SHP77 treated with DMSO at 0.1 percent for 48 hours (cell line): ENCODE results near the gene LSM14A.
"Not testable (repeated sequence)": the region's sequence is repeated elsewhere in the genome, so short reads cannot be mapped to it uniquely, and the experiment has no call there.

ENCODE experiments used
- DNase-seq: peaks from one replicate; lab custom pipeline; 2025; lab: John Stamatoyannopoulos, UW

Gene LSM14A

DNA sequence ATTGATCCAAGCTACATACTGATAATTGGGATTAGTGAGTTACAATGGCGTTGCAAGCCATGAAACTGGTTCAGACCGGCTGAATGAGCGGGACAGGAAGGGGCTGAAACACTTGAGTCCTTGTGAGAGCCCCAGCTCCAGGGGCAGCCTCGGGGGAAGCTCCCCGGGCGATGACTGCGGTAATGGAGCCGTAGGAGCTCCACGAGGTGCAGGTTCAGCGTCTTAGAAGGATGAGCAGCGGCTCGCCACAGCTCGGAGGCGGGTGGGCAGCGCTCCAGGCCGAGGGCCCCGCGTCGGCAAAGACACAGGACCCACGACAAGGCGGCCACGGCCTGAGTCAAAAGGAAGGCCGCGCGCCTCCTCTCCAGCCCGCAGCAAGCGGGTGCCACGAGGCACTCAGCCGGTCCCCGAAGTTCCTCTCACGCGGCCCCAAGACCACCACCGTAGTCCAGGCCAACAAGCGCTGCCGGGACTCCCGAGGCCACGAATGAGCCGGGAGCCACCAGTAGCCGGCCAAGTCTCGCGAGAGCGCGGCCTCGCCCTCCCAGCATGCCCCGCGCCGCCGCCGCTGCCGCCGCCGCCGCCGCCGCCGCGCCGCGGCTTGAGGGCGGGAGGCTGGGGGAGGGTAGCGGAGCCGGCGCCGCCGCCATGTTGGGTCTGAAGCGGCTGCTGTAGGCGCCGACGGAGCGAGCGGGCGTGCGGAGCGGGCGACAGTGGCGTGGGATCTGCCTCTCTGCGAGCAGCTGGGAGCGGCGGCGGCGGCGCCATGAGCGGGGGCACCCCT is at the start of gene LSM14A:
Gene LSM14A, plus strand, starts transcription at position 628 of the 784 bp plus-strand sequence. Its CDS starts 139 bp downstream, at position 767.
- peak; percentile 44 for DNase-seq

DNA sequence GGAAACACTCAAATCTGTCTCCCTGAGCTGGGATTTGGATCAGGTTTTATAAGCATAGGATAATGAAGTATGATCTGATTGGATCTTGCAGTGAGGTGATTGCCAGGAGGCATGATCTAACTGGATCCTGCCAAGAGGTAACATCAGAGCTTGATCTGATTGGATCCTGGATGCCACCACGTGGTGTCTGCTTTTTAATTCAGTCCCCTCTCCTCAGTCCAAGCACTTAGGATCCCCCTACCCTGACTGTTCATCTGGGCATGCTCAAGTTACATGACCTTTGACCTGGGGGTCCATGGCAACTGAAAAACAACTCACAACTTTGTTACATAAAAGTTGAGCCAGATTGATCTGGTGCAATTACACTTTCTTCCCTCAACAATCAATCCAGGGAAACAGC is 47.5 kb upstream of the LSM14A start:
- DNase-seq: no peak

DNA sequence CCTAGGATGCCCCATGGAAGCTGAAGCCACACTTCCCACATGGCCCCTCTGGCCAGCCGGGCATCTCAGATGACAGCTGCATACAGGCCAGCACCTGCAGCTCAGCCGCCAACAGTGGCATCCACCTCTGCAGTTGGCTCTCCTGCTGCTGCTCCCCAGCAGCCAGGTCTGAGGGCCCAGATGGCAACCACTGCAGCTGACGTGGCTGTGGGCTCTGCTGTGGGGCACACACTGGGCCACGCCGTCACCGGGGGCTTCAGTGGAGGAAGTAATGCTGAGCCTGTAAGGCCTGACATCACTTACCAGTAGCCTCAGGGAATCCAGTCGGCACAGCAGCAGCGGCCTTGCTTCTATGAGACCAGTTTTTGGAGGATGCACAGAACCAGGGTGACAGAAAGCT is 45.3 kb upstream of the LSM14A start:
- DNase-seq: peak; percentile 9

DNA sequence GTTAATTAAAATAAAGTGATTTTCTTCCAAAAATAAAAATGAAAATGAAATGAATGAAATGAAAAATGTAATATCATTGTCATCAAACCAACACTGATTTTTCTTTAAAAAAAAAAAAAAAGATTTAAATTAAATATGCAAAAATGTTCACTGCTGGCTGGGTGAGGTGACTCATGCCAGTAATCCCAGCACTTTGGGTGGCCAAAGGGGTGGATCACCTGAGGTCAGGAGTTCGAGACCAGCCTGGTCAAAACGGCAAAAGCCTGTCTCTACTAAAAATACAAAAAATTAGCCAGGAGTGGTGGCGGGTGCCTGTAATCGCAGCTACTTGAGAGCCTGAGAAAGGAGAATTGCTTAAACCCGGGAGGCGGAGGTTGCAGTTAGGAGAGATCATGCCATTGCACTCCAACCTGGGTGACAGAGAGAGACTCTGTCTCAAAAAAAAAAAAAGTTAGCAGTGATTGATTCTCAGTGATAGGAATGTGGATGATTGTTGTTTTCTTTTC is 44.6 kb upstream of the LSM14A start:
- no peak for DNase-seq

DNA sequence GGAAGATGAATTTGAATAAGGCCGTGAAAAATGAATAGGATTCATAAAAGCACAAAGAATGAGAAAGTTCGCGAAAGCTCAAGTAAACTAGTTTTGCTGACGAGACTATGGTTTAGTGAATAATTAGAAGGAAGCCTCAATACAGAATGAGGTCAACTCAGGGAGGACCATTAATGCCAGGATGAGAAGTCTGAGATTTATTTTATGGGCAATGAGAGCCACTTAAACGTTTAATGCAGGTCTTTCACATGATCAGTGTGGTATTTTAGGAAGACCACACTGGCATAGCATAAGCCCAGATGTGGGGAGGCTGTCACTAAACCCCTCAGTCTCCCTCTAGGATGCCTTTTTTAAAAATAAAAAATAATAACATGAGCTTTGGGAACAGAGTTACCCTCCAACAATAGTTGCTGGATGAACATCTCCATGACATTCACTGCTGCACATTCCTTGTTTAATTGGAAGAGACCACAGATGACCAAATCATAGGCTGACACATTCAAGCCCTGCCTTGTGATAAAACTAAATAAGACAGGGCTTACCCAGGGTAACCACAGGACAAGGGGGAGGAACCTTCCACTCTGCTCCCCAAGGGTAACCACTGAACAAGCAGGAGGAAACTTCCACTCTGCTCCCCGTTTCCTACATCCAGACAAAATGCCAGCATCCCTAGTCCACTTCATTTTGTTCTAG is 43.6 kb upstream of the LSM14A start:
- no peak for DNase-seq

DNA sequence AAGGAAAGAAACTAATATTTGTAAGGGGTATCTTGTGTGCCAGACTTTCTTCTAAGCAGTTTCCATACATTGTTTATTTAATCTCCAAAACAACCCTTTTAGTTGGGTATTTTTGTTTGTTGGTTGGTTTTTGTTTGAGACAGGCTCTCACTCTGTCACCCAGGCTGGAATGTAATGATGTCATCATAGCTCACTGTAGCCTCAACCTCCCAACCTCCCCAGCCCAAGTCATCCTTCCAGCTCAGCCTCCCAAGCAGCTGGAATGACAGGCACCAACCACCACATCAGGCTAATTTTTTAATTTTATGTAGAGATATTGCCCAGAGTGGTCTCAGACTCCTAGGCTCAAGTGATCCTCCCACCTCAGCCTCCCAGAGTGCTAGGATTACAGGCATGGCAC is 41.2 kb upstream of the LSM14A start:
- no peak for DNase-seq

DNA sequence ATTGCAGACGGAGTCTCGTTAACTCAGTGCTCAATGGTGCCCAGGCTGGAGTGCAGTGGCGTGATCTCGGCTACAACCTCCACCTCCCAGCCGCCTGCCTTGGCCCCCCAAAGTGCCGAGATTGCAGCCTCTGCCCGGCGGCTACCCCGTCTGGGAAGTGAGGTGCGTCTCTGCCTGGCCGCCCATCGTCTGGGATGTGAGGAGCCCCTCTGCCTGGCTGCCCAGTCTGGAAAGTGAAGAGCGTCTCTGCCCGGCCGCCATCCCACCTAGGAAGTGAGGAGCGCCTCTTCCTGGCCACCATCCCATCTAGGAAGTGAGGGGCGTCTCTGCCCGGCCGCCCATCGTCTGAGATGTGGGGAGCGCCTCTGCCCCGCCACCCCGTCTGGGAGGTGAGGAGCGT is 40.2 kb upstream of the LSM14A start:
- DNase-seq: not testable (repeated sequence)

DNA sequence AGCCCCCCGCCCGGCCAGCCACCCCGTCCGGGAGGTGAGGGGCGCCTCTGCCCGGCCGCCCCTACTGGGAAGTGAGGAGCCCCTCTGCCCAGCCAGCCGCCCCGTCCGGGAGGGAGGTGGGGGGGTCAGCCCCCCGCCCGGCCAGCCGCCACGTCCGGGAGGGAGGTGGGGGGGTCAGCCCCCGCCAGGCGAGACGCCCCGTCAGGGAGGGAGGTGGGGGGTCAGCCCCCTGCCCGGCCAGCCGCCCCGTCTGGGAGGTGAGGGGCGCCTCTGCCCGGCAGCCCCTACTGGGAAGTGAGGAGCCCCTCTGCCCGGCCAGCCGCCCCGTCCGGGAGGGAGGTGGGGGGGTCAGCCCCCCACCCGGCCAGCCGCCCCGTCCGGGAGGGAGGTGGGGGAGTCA is 39.6 kb upstream of the LSM14A start:
- not testable (repeated sequence) for DNase-seq

DNA sequence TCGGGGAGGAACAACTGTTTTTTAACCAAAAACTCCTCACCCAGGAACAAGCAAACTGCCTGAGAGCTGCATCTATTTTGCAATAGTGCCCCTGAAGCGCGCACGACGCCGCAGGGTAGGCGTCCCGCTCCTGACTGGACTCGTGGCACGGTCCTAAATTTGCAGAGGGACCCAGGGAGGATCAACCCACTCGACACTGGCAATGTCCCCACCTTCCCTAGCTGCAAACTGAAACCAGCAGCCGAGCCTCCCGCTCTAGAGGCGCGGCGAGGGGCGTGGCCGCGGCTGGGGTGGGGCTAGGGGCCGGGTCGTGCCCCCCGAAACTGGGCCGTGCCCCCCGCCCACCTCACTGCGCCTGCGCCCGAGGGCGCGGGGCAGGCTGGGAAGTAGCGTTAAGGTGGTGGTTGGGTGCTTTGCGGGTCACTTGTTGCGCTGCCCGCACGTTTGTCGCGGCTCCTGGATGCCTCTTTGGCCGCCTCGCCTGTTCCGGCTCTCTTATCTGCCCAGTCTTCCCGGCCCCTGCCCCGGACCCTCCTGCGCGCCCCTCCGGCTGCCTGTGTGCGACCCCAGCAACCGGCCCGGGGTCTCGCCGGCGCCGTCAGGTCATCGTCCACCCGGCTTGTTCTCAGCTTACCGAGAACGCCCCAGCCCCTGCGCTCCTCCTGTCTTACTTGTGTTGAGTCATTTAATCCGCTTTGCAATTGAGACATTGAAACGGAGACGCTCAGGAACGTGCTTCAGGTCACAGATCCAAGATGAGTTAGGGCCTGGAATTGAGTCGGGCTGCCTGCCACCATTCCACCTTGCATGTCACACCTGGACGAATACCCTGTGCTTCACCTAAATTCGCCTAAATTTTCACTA is 37.9 kb upstream of the LSM14A start:
- DNase-seq: peak; percentile 37

DNA sequence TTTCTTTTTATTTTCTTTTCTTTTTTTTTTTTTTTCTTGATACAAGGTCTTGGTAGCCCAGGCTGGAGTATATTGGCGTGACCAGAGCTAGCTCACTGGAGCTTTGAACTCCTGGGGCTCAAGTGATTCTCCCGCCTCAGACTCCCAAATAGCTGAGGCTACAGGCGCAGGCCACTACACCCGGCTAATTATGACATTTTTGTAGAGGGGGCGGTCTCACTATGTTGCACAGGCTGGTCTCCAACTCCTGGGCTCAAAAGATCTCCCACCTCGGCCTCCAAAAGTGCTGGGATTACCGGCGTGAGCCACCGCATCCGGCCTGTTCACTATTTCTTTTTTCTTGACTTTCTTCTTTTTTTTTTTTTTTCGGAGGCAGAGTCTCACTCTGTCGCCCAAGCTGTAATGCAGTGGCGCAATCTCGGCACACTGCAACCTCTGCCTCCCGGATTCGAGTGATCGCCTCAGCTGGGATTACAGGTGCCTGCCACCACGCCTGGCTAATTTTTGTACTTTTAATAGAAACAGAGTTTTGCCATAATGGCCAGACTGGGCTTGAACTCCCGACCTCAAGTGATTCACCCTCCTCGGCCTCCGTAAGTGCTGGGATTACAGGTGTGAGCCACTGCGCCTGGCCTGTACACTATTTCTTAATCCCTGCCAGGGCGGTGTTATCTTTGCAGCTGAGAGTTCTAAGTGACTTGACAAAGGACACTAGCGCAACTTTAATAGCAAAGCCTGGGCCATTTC is 37.1 kb upstream of the LSM14A start:
- no peak for DNase-seq

DNA sequence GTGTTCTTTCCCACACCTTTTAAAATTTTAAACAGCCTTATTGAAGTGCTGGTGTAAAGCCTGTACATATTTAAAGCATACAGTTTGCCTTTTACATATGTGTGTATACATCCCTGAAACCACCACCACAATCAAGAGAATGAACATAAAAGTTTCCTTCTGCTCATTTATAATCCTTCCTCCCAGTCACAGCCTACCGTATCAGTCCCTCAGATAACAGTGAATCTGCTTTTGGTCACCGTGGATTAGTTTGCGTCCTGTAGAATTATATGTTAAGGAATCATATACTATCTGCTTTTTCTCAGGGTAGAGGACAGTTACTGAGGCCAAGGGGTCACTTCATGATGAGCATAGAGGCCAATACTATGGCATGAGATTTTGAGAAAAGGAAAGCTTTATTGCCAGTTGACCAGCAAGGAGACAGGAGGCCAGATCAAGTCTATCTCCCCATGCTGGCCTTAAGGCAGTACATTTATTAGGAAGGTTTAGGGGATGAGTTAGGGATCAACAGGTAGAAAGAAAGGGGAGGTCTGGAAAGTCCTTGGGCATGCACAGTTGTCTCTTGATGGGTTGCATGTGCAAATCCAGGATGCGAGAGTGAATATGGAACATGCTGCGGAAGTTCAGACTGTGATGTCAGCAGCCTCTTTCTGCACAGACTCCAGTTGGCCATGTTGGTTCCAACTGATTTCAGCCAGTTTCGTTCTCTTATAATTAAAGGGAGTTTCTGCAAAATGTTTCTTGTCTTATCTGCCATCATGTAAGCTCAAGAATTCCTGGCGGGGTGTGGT is 36.3 kb upstream of the LSM14A start:
- DNase-seq: no peak

DNA sequence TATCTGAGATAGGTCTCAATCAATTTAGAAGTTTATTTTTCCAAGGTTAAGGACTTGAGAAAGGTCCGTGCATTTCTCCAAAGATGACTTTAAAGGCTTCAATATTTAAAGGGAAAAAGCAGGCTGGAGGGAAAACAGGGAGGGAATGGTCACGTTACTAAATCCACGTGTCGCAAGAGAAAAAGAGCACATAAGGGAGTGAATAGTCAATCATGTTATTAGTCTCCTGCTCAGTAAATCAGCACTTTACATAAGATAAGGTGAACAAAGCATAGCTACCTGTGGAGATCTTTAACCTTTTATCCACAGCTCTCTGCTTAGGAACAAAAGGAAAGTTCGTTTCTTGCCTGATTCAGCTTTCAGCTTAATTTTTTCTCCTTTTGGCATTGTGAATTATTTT is 31.3 kb upstream of the LSM14A start:
- no peak for DNase-seq

DNA sequence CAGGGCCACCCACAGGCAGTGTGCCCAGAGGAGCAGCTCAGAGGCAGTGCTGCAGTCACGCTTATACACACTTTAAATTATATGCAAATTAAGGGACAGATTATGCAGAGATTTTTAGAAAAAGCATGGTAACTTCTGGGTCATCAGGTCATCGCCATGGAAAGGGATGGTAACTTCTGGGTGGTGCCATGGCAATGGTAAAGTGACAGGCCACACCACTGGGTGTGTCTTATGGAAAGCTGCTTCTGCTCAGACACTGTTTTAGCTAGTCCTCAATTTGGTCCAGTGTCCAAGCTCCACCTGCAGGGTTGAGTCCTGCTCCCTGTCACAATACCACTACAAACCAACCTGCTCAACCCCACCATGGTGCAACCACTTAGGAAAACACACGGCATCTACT is 29.9 kb upstream of the LSM14A start:
- DNase-seq: no peak

DNA sequence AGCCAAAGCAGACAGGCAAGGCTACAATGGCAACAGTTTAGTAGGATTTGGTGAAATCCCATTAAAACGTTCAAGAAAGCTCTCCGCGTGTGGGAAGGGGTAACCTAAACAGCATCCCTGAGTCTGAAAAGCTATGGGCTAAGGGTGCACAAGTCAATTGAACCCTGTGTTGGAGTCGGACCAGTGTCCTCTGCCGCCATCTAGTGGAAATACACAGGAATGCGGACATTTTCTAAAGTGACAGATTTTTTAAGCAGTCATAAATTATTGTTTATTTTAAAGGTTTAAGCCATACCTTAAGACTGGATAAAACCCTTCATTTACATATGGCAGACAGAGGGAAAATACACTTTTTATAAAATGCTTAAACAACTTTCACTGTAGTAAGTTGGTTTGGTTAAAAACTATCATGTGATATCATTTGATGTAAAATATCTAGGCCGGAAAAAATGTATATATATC is 26.5 kb upstream of the LSM14A start:
- peak; percentile 31 for DNase-seq

DNA sequence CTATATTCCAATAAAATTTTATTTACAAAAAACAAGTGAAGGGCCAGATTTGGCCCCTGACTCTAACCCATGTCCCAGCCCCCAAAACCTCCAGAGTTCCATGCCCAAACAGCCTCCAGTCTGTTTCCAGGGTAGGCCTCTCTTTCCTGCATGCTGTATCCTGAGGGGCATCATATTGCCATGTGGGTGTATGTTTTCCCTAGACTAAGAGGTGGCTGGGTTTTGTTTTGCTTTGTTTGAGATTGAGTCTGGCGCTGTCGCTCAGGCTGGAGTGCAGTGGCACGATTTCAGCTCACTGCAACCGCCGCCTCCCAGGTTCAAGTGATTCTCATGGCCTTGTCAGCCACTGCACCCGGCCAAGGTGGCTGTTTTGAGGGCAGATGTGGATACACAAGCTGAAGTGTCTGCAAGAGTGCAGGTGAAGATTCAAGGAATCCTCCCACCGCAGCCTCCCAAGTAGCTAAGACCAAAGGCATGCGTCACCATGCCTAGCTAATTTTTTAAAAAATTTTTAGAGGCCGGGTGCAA is 23.6 kb upstream of the LSM14A start:
- DNase-seq: no peak

DNA sequence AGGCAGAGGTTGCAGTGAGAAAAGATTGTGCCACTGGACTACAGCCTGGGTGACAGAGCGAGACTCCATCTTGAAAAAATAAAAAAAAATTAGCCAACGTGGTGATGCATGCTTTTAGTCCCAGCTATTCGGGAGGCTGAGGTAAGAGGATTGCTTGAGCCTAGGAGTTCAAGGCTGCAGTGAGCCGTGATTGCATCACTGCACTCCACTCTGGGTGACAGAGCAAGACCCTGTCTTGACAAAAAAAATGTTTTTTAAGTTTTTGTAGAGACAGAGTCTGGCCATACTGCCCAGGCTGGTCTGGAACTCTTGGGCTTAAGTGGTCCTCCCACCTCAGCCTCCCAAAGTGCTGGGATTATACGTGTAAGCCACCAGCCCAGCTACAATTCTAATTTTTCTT is 22.4 kb upstream of the LSM14A start:
- DNase-seq: no peak

DNA sequence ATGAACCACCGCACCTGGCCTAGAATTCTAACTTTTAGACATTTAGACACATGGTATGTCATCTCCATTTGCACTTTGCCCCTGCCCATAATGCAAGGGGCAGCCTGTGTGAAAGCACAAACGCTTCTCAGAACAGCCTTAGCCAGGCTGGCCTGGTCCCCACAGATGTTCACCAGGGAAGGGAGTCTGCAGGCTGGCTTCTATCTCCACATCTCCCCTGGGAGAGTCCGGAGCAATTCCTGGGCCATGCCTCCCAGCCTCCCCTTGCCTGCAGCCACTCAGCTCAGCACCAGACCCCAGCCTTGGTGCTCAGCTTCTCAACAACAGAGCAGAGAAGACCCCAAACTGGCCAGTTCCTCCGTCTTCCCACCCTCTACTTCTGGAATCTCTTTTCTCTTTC is 21.7 kb upstream of the LSM14A start:
- no peak for DNase-seq

DNA sequence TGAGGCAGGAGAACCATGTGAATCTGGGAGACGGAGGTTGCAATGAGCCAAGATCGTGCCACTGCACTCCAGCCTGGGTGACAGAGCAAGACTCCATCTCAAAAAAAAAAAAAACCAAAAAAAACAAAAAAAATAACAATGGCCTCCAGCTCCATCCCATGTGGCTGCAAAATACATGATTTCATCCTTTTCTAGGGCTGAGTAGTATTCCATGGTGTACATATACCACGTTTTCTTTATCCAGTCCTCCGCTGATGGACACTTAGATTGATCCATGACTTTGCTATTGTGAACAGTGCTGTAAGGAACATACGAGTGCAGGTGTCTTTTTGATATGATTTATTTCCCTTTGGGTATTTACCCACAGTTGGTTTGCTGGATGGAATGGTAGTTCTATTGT is 20.9 kb upstream of the LSM14A start:
- no peak for DNase-seq

DNA sequence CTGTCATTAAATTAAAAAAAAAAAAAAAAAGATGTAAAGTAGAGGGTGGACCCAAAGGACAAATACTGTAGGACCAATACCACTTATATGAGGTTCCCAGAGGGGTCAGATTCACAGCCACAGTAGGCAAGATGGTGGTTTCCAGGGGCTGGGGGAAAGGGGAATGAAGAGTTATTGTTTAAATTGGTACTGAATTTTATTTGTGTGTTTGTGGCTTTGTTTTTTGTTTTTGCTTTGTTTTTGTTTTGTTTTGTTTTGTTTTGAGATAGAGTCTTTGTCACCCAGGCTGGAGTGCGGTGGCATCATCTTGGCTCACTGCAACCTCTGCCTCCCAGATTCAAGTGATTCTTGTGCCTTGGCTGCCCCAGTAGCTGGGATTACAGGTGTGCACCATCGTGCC is 17.9 kb upstream of the LSM14A start:
- no peak for DNase-seq

DNA sequence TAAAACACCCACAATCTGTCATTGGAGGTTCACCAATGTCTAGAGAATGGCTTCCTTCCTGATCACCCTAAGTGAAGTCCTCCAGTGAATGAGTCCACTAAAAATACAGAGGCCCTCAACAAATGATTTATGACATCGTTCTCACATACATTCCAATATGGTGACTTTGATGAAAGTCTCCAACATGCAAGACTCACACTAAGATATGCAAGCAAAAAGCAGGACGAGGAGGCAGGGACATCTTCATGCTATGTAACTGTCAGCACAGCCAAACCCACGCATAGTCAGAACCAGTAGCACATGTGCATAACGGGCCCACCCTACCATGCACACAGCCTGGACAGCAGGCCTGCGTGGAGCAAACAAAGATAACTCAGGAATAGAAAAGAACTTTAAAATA is 16.6 kb upstream of the LSM14A start:
- no peak for DNase-seq

DNA sequence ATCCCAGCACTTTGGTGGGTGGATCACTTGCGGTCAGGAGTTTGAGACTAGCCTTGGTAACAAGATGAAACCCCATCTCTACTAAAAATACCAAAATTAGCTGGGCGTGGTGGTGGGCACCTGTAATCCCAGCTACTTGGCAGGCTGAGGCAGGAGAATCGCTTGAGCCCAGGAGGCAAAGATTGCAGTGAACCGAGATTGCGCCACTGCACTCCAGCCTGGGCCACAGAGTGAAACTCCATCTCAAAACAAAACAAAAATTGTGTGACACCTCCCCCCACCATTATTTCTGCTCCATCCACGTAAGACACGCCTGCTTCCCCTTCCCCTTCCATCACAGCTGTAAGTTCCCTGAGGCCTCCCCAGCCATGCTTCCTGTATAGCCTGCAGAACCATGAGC is 13.3 kb upstream of the LSM14A start:
- not testable (repeated sequence) for DNase-seq
